COLO668 (cell line): Measurements from ENCODE around the gene KIFC3.
A peak's percentile ranks its signal among the peaks of the same experiment; 100 is the strongest.
"Not testable (repeated sequence)": the region's sequence is repeated elsewhere in the genome, so short reads cannot be mapped to it uniquely, and the experiment has no call there.

Experiments used
- DNase-seq: peaks from one replicate; lab custom pipeline; 2025; ENCODE audit not compliant: unreplicated experiment; lab: John Stamatoyannopoulos, UW

The KIFC3 gene

DNA sequence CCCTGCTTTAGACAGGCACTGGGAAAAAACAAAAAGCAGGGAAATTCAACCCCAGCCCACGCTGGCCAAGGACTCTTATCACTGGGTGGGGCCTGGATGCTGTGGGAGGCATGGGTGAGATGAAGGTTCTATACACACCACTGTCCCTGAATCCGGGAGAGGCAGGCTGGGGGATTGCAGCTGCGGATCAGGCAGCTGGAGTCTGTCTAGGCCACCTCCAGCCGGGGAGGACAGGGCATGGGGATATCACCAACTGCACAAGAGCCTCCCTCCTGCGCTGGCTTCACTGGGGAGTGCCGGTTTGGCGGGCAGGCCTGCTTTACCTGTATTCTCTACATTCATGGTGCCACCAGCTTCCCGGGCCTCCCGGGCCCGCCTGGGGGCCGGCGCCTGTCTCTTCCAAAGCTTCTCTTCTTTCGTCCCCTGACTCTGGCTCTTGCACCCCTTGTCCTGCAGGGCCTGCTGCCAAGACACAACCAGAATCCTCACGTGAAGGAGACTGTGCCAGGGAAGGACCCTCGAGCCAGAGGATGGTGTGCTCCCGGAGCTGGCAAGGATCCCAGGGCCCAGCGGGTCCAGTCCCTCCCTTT, 13.9 kb downstream of the KIFC3 start:
- DNase-seq = no peak

DNA sequence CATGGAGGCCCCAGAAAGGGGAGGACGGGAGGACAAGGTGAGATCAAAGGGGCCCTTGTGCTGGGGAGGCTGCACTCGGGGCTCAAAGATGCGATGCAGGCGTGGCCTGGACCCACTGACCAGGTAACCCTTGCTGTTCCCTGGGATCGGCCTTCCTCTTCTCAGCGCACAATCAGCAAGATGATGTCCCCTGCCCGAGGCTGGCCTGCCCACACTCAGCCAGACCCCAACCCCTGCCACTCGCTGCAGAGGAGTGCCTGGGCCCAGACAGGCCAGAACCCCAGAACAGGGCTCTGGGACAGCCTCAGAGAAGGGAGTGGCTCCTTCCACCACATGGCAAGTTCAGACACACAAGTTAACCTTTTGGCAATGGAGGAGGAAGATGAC, 14.8 kb downstream of the KIFC3 start:
- no peak for DNase-seq

DNA sequence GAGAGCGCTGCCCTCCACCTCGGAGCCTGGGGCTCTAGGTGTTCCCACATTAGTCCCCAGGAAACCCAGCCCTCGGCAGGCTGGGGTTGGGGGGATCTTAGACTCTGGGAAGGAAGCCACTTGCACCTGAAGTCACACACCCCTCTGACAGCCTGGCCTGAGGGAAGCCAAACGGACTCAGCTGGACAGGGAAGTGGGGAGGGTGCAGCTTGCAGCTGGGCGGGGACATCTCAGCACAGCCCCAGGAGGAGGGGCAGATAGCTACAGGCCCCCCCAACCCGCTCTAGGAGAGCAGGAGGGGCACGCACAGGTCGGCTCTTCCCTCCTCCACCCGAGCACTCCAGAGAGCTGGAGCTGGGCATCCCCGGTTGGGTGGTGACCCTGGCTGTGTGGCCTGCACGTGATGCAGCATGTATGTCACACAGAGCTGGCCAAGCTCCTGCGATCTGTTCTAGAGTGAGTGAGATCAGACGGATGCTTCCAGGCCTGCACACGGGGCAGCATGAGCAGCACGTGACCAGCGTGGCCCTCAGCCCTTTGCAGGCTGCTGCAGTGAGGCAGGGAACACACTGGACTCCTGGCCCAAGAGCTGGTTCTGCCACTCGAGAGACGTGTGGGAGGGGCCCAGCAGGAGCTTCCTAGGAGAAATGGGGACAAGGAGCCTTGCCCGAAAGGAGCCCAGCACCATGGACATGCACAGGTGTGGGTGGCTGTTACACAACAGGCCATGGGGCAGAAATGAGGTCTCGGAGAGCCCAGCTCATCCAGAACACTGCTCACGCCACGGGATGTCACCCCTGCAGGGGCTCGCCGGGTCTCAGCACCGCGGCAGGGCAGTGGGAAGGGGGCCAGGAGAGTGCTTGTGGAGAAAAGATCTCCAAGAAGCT, 15.4 kb downstream of the KIFC3 start:
- no peak for DNase-seq

DNA sequence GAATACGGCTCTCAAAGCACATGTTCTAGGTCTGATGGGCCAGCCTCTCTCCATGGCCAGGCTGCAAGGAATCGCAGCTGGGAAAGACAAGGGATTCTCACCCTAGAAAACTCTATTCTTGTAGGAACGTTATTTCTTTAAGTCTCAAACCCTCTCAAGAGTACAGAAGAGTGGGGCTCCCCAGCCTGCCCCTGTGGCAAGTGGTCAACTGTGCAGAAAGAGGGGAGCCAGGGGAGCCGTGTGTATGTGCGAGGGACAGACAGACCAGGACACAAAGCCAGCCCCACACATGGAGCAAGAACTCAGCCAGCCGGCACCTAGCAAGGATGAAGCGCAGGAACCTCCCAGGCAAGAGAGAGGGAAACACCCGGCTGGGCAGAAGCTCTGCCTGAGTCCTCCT, 16.4 kb downstream of the KIFC3 start:
- DNase-seq = no peak

DNA sequence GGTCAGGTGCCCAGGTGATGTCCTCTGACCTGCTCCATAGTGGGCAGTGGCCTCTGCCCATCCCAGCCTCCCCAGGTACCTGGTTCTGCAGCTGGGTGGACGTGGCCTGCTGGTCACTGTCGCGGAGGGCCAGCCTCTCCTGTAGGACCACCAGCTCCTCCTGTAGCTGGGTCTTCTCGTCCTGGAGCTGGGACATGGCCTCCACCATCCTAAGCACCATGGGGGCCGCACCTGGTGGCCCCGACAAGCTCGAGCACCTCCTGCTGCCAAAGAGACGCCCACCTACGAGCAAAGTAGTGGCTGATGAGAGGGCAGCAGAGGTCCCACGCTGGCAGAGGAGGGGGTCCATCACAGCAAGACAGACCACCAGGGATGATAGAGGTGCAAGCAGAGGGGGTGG, 16.9 kb downstream of the KIFC3 start:
- no peak for DNase-seq

DNA sequence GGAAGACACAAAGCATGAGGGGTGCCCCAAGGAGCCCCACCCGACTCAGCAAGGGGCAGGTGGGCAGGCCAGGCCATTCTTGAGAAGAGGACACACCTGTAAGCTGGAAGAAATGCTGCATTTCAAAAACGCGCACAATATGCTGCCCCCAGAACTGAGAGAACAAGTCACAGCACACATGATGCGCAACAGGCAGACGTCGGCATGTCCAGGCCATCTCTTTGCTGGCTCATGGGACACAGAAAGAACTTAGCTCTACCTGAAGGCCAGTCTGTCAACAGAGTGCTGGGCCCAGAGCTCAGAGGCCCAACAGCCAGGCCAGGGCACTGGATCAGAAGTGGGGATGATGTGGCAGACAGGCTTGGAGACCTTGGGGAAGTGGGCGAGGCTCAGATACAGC, 18.0 kb downstream of the KIFC3 start:
- DNase-seq = no peak

DNA sequence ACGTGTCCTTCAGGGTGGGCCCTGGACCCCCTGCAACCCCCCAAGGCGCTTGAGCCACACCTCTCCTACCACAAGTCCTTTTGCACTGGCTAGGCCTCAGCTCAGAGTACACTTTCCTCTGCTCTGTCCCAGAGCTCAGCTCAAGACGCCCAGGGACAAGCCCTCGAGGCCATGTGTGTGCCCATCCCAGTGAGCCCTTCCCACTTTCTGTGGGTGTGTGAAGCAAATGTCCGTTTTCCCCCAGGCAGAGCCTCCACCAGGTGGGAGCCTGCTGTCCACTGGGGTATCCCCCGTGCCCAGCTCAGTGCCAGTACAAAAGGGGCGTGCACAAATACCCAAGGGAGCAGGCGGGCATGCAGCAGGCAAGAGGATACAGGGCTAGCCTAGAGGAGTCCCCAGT, 18.4 kb downstream of the KIFC3 start:
- no peak for DNase-seq

DNA sequence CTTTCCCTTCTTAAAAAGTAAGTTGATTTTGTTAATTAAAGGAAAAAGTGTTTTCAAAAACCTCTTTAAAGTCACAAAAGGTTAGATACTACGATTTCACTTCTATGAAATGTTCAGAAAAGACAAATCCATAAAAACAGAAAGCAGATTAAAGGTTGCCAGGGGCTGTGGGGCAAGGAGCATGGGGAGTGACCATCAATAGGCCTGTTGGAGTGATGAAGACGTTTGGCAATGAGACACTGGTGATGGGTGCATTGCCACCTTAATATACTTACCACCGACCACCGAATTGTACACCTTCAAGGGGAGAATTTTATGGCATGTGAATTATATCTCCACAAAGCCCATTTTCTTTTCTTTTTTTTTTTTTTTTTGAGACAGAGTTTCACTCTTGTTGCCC, 19.2 kb downstream of the KIFC3 start:
- no peak for DNase-seq

DNA sequence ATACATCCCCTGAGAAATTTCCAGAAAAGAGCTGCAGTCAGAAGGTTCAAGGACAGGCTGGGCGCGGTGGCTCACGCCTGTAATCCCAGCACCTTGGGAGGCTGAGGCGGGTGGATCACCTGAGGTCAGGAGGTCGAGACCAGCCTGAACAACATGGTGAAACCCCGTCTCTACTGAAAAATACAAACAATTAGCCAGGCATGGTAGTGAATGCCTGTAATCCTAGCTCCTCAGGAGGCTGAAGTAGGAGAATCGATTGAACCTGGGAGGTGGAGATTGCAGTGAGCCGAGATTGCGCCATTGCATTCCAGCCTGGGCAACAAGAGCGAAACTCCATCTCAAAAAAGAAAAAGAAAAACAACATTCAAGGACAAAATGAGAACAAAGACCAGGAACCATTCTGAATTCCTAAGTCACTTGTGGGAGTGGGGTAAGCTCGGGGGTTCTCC, 19.7 kb downstream of the KIFC3 start:
- DNase-seq = not testable (repeated sequence)

DNA sequence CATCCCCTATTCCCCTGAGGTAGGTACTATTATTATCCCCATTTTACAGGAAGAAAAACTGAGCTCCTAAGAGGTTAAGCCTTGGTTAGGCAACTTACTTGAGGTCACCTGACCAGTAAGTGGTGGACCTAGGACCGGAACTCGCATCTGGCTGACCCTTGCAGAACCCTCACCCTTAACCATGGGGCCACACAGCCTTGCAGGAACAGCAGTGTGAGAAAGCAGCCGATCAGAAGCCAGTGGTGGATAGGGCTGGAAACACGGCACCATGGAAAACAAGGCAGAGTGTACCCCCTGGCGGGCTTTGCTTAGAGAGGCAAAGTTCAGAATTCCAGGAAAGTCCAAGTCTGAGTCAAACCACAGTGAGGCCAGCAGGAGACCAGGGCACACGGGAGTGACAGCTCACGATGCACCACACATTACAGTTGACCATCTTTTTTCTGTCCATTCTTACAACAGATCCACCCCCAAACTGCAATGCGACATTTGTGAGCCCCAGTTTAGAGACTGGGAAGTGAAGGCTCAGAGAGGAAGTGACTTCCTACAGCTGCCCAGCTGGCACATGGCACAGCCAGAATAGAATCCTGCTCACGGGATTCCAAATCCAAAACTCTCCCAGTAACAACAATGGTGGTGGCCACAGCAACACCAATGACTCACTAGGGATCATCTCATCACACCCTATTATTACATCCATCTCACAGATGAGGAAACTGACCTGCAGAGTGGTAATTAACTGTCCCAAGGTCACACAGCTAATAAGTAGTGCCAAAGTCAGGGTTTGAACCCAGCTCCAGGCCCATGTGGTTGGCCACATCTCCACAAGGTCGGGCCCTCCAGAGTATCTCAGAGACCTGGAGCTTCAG, 20.3 kb downstream of the KIFC3 start:
- DNase-seq = no peak

DNA sequence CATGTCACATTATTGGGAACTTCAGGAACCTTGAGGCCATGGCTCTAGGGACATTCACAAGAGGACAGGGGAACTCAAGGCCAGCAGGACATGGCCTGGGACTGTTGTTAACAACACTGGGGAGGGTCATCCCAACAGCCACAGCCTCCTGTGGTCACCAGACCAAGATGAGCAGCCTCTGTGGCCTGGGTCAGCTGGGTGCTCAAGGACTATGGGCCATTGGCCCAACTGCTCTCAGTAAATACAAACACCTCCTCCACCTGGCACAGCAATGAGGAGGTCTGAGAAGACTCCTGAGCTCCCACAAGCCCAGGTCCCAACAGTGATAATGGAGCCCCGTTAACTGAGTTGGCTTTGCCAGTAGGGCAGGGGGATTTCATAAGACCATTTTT, 20.9 kb downstream of the KIFC3 start:
- no peak for DNase-seq

DNA sequence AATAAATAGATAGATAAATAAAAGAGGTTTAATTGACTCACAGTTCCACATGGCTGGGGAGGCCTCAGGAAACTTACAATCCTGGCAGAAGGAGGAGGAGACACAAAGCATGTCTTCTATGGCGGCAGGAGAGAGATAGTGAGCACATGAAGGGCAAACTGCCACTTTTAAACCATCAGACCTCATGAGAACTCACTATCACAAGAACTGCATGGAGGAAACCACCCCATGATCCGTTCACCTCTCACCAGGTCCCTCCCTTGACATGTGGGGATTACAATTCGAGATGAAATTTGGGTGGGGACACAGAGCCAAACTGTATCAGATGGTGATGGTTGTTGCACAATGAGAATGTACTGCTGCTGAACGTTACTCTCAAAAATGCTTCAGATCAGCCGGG, 22.5 kb downstream of the KIFC3 start:
- not testable (repeated sequence) for DNase-seq

DNA sequence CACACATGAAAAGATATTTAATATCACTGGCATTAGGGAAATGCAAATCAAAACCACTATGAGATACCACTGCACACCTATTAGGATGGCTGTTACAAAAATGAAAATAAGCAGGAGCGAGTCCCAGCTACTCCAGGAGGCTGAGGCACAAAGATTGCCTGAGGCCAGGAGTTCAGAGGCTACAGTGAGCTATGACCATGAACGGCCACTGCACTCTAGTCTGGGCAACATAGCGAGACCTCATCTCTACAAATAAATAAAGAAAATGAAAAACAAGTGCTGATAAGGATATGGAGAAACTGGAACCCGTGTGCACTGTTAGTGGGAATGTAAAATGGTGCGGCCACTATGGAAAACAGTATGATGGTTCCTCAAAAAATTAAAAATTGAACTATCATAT, 23.6 kb downstream of the KIFC3 start:
- no peak for DNase-seq

DNA sequence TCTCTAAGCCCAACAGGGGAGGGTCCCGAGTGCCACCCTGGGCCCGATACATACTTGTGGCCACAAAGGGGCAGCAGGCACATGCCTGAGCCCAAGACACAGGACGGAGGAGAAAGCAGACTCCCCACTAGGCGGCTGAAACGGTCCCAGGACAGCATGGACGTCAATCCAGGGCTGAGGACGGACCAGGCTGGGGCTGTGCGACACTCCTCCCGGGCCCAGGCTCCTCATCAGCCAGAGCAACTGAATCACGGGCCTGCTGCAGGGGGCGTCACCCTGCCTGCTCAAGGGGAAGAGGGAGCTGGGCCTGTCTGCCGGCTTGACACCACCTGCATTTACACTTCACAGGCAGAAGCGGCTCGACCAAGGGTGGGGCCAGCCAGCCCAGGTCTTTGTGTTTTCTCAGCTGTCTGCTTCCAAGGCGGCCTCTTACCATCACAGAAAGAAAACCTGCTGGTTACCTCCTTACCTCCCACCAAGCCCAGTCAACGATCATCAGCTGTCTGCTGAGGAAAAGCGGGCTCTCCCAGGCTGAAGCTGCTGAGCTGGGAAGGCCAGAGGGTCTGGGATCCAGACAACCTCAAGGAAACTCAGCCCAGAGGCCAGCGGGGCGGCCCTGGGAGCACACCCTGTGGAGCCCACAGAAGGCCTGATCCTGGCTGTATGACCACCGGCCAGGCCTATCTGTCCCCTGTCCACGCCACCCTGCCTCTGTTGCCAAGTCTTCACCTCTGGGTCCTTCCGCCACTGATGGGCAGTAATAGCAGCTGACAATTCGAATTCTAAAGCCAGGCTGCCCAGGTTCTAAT, 26.4 kb downstream of the KIFC3 start:
- peak; percentile 80 for DNase-seq

DNA sequence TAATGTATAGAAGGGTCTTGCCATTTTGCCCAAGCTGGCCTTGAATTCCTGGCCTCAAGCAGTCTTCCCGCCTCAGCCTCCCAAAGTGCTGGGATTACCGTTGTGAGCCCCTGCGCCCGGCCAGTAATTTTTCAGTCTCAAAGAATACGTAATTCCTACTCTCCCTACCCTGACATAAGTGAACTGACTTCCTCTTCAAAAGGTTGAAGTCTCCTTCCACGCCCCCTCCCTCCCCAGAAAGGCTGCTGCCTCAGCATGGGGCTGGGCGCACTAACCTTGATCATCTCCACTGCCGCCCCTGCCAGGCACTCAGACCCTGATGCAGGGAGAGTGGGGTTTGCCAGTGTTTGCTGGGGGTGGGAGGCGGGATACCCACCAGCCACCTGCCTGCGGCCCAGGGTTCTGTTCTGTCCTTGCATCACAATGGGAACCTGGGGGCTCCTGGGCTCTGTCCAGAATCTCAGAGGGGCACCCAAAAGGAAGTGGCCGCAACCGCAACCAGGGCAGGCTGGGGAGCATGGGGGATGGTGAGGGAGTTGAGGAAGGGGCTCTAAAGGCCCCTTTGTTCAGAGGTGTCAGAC, 27.5 kb downstream of the KIFC3 start:
- DNase-seq = no peak

DNA sequence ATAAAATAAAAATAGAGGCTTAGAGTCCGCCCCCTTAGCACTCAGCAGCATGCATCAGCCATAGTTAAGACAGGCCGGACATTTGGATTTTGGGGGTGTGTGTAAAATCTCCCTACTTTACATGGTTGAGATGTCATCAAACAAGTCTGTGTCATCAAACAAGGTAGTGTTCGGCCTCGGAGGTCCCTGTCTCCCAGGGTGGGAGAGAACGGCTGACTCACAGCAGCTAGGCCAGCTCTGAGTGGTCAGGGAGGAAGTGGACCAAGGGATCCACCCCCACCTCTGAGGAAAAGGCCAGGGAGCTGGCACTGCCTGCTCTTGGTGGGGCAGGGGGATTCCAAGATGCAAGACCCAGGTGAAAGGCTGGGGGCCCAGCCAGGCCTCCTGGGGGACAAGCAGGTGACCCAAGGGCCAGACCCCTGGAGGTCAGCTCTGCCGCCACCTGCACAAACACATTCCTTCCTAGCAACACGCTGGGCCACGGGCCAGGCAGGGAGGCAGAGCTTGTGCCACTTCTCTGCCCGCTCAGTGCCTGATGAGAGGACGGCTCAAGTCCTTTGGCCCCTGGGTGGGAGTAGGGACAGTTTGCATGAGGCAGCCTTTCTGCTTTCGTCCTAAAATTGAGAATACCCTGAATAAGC, 28.5 kb downstream of the KIFC3 start:
- no peak for DNase-seq

DNA sequence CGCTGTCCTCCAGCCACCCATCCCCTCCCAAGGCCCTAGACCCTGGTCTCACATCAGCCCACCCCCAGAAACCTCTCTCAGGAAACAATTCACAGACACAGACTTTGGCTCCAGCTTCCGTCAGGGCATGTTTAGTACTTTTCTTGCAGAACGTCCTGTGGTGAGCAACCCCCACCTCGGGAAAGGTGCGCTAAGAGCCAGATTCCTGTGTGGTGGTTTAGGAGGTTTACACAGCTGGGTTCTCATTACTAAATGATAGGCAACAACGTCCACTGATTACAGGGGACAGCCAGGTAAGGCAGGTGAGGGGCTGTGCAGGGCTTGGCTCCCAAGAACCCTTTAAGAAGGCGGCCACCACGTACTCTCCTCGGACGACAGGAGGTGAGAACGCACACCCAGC, 29.3 kb downstream of the KIFC3 start:
- DNase-seq = peak; percentile 12

DNA sequence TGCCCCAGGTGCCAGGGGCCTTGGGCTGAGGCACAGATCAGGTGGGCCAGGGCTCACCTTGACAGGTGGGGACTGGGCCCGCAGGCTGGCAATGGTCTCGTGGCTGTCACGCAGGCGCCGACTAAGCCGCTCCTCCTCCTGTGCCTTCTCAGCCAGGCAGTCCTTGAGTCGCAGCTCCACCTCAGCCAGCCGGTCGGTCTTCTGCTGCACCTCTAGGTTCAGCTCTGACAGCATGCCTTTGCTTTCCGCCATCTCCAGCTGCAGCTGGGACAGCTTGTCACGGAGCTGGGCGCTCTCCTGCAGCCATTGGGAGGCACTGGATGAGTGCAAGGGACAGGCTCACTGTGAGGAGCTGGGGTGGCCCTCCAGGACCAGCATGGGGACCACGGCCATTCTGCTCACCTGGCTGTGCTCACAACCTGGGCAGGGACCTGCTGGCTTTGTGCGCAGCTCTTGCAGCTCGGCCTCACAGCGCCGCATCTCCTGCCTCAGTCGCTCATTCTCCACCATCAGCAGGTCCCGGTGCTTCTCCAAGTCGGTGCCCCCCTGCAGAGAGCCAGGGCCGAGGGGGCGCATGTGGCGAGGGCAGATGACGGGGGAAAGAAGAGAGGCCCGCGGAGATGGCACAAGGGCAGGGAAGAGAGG, 31.0 kb downstream of the KIFC3 start:
- no peak for DNase-seq

DNA sequence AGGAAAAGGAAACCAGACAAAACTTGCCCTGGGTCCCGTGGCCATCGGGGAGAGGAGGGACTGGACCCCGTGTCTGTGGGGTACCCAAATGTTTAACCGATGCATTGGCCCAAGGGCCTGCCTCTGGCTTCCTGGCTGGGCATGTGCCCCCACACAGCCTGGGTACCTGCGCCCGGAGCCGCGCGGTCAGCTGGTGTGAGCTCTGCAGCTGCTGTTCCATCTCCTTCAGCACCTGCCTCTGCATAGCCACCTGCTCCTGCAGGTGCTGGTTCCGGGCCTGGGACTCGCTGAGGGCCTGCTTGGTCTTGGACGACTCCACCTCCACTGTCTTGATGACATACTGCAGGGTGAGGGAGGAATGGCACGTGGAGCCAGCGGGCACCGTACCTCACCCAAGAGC, 31.9 kb downstream of the KIFC3 start:
- peak; percentile 77 for DNase-seq
